ENCODE measurements around the gene NCAPH2.

DNA sequence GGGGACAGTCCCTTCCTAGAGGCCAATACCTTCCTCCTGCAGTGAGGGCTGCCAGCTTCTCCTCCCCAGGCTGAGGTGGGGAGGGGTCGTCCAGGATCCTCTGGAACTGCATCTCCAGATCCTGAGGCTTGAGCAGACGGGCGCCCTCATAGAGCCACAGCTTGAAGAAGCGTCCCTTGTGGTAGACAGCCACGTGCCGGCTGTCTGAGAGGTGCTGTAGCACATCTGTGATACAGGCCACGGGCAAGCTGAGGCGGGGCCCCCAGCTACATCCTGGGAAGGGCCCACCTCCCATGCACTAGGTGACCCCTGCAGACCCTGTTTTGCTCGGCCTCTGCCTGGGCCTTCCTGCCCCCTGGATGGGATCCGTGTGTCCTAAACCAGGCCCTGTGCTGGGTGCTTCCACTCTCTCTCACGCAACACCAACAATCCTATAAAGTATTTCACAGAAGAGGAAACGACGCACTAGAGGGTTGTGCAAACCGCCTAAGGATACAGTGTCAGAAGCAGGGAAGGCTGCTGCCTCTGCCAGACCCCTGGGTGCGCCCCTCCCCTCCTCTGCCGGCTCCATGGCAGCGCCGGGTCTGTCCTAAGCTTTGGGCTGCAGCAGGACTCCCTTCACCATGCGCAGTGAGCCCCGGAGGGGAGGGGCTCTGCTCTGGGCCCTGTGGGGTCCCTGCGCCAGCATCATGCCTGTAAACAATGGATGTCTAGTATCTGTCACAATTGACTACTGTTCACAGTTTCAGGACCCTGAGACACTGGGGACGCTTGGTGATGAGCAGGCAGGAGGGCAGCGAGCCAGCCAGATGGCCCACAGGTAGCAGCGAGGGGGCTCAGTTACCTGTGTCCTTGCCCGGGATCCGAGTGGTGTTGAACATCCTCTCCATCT is 65.7 kb downstream of the NCAPH2 start:
- no peak for TF ChIP-seq POLR2A (IDR thresholded peaks at IDR 0.05; ENCODE audit: low read length)
- no peak for TF ChIP-seq GATA1 (IDR thresholded peaks at IDR 0.05; ENCODE audit: low read depth, low read length)

Measured in erythroblast (primary cell).